HG03108 (cell line): ENCODE measurements around the gene RNF133.

Experiments used
- ATAC-seq: cut with Tn5 transposase; IDR thresholded peaks from one replicate; pipeline ENCODE4 v1.9.1; 2021; ENCODE audit warnings: moderate library complexity; ENCODE audit not compliant: unreplicated experiment

Gene RNF133

GRCh38 chr7:122699017-122699416 lies at the start of gene RNF133:
Gene RNF133 (minus strand): TSS chr7:122699117. CDS start chr7:122698918, 199 bp downstream.
- ATAC-seq: no peak

- no peak for ATAC-seq
Observed at GRCh38 chr7:122748195-122748594, 49.3 kb upstream of the RNF133 start.

- no peak for ATAC-seq
Observed at GRCh38 chr7:122746948-122747347, 48.0 kb upstream of the RNF133 start.

GRCh38 chr7:122743211-122743610 lies 44.3 kb upstream of the RNF133 start:
- no peak for ATAC-seq

- no peak for ATAC-seq
Observed at GRCh38 chr7:122738947-122739346, 40.0 kb upstream of the RNF133 start.

GRCh38 chr7:122736183-122736582 lies 37.3 kb upstream of the RNF133 start:
- no peak for ATAC-seq

GRCh38 chr7:122727759-122728158 lies 28.8 kb upstream of the RNF133 start:
- no peak for ATAC-seq

GRCh38 chr7:122727354-122727753 lies 28.4 kb upstream of the RNF133 start:
- no peak for ATAC-seq

- ATAC-seq: no peak
Observed at GRCh38 chr7:122726881-122727280, 28.0 kb upstream of the RNF133 start.

- ATAC-seq: no peak
Observed at GRCh38 chr7:122724366-122724765, 25.4 kb upstream of the RNF133 start.

GRCh38 chr7:122719010-122719578 lies 20.2 kb upstream of the RNF133 start:
- no peak for ATAC-seq

- no peak for ATAC-seq
Observed at GRCh38 chr7:122717356-122718089, 18.6 kb upstream of the RNF133 start.

GRCh38 chr7:122715183-122715582 lies 16.3 kb upstream of the RNF133 start:
- ATAC-seq: no peak

- ATAC-seq: no peak
Observed at GRCh38 chr7:122710916-122711315, 12.0 kb upstream of the RNF133 start.

GRCh38 chr7:122709930-122710646 lies 11.2 kb upstream of the RNF133 start:
- no peak for ATAC-seq

GRCh38 chr7:122706836-122707235 lies 7.9 kb upstream of the RNF133 start:
- no peak for ATAC-seq

- ATAC-seq: no peak
Observed at GRCh38 chr7:122702872-122703510, 4.1 kb upstream of the RNF133 start, which contains the start of gene RNF148. Gene RNF148 (minus strand): TSS chr7:122702922. CDS start chr7:122702750, 172 bp downstream.

- ATAC-seq: no peak
Observed at GRCh38 chr7:122695816-122696215, 3.1 kb downstream of the RNF133 start.

GRCh38 chr7:122694697-122695096 lies 4.2 kb downstream of the RNF133 start:
- ATAC-seq: no peak

- ATAC-seq: no peak
Observed at GRCh38 chr7:122692769-122693309, 6.1 kb downstream of the RNF133 start.

GRCh38 chr7:122691569-122692235 lies 7.2 kb downstream of the RNF133 start:
- no peak for ATAC-seq
